ENCODE measurements around the gene SVEP1.
"Not testable (repeated sequence)": the region's sequence is repeated elsewhere in the genome, so short reads cannot be mapped to it uniquely, and the experiment has no call there.

SVEP1 gene

GRCh38 chr9:110578575-110579033, 937 bp downstream of the SVEP1 start:
- DNase-seq: no peak

- no peak for DNase-seq
These were observed 3.6 kb downstream of the SVEP1 start for GRCh38 chr9:110575945-110576344.

- DNase-seq: no peak
These were observed 4.4 kb downstream of the SVEP1 start for GRCh38 chr9:110575169-110575568.

- no peak for DNase-seq
These were observed 6.2 kb downstream of the SVEP1 start for GRCh38 chr9:110573305-110573704.

- DNase-seq: no peak
These were observed 7.6 kb downstream of the SVEP1 start for GRCh38 chr9:110571801-110572483.

- no peak for DNase-seq
These were observed 13.4 kb downstream of the SVEP1 start for GRCh38 chr9:110566156-110566555.

- DNase-seq: no peak
These were observed 17.7 kb downstream of the SVEP1 start for GRCh38 chr9:110561826-110562225.

- no peak for DNase-seq
These were observed 19.7 kb downstream of the SVEP1 start for GRCh38 chr9:110559869-110560268.

- no peak for DNase-seq
These were observed 23.8 kb downstream of the SVEP1 start for GRCh38 chr9:110555551-110556331.

GRCh38 chr9:110546411-110546871, 33.1 kb downstream of the SVEP1 start:
- DNase-seq: no peak

- no peak for DNase-seq
These were observed 33.8 kb downstream of the SVEP1 start for GRCh38 chr9:110545705-110546104.

- no peak for DNase-seq
These were observed 35.9 kb downstream of the SVEP1 start for GRCh38 chr9:110543631-110544051.

GRCh38 chr9:110541950-110542349, 37.6 kb downstream of the SVEP1 start:
- DNase-seq: no peak

- DNase-seq: no peak
These were observed 40.9 kb downstream of the SVEP1 start for GRCh38 chr9:110538647-110539041.

- DNase-seq: no peak
These were observed 41.5 kb downstream of the SVEP1 start for GRCh38 chr9:110537841-110538646.

- DNase-seq: no peak
These were observed 42.7 kb downstream of the SVEP1 start for GRCh38 chr9:110536822-110537221.

- DNase-seq: not testable (repeated sequence)
These were observed 45.4 kb downstream of the SVEP1 start for GRCh38 chr9:110534162-110534561.

- DNase-seq: no peak
These were observed 46.5 kb downstream of the SVEP1 start for GRCh38 chr9:110532908-110533665.

GRCh38 chr9:110531776-110532175, 47.8 kb downstream of the SVEP1 start:
- no peak for DNase-seq

- not testable (repeated sequence) for DNase-seq
These were observed 48.3 kb downstream of the SVEP1 start for GRCh38 chr9:110531241-110531640.

GRCh38 chr9:110528645-110529044, 50.9 kb downstream of the SVEP1 start:
- DNase-seq: no peak

GRCh38 chr9:110526426-110526825, 53.1 kb downstream of the SVEP1 start:
- no peak for DNase-seq

GRCh38 chr9:110521206-110521605, 58.3 kb downstream of the SVEP1 start:
- no peak for DNase-seq
